Measurements from ENCODE around the gene DDX10. TPM values are rescaled to one million over a fixed set of nuclear protein-coding genes. Genes with fewer than 3 reads are reported as not detected.
"Not testable (repeated sequence)": the region's sequence is repeated elsewhere in the genome, so short reads cannot be mapped to it uniquely, and the experiment has no call there.

The DDX10 gene
- total and polyA plus RNA-seq, 9 donors = 13.1 to 34.3 (median 25.7) TPM

DNA sequence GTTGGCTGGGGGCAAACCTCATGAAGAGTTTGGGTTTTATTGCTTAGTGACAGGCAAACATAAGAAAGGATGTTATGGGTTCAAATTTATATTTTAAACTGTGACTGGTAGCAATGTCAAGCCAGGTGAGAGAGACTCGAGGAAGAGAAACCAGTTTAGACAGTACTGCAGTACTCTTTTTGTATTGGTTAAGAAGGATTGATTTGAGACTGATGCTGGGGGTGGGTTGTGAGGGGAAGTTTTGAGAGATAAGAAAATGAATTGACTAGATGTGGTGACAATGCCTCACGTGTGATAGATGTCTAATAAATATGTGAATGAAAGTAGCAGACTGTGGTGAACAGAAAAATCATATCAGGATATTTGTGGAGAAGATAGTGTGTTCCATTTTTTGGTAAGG, 142.4 kb downstream of the DDX10 start:
- H3K4me3 ChIP-seq = no peak overlapping the region
- no peak overlapping the region for H3K27ac ChIP-seq
- WGBS, 3 donors = 88 to 96% (median 90%) methylated on average over 2 of the region's 2 CpGs
- intact Hi-C loops (cut with DNase I) = no loop called here
- no peaks in the 10 kb centered on the region for H3K27me3 ChIP-seq
- H3K9me3 ChIP-seq = no peaks in the 10 kb centered on the region
- peaks cover 9% of the 10 kb centered on the region for H3K4me1 ChIP-seq (ENCODE audit: insufficient read depth)
- H3K36me3 ChIP-seq = no peaks in the 10 kb centered on the region
- TF ChIP-seq POLR2A (IDR thresholded peaks at IDR 0.05) (no peak), EP300 (IDR thresholded peaks at IDR 0.05) (no peak)
- TF ChIP-seq, protein P1, sequence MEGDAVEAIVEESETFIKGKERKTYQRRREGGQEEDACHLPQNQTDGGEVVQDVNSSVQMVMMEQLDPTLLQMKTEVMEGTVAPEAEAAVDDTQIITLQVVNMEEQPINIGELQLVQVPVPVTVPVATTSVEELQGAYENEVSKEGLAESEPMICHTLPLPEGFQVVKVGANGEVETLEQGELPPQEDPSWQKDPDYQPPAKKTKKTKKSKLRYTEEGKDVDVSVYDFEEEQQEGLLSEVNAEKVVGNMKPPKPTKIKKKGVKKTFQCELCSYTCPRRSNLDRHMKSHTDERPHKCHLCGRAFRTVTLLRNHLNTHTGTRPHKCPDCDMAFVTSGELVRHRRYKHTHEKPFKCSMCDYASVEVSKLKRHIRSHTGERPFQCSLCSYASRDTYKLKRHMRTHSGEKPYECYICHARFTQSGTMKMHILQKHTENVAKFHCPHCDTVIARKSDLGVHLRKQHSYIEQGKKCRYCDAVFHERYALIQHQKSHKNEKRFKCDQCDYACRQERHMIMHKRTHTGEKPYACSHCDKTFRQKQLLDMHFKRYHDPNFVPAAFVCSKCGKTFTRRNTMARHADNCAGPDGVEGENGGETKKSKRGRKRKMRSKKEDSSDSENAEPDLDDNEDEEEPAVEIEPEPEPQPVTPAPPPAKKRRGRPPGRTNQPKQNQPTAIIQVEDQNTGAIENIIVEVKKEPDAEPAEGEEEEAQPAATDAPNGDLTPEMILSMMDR (IDR thresholded peaks at IDR 0.05) = no peak
- no peak for DNase-seq

DNA sequence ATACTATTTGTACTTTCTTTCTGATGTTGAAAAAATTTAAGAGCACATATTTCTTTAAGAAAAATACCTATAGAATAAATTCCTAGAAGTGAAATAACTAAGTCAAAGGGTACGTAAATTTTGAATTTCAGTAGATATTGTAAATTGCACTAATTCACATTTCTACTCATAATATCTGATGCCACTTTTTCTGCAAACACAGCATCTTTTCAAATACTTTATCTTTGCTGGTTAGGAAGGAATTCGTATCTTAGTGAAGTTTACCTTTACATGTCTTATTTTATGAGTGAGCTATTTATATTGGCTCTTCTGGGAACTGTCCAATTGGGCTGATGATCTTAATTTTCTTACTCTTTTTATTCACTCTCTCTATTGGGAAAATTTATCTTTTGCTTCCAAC, 148.2 kb downstream of the DDX10 start:
- no peaks in the 10 kb centered on the region for H3K4me1 ChIP-seq (ENCODE audit: insufficient read depth)
- no peak overlapping the region for H3K4me3 ChIP-seq
- H3K27ac ChIP-seq = no peak overlapping the region
- no peaks in the 10 kb centered on the region for H3K27me3 ChIP-seq
- WGBS, 3 donors = 90 to 96% (median 91%) methylated on average over 2 of the region's 2 CpGs
- intact Hi-C loops (cut with DNase I) = no loop called here
- no peaks in the 10 kb centered on the region for H3K9me3 ChIP-seq
- no peak for DNase-seq
- TF ChIP-seq, protein P1 (IDR thresholded peaks at IDR 0.05) = no peak
- TF ChIP-seq EP300 (IDR thresholded peaks at IDR 0.05) (no peak), POLR2A (IDR thresholded peaks at IDR 0.05) (no peak)
- H3K36me3 ChIP-seq = no peaks in the 10 kb centered on the region

DNA sequence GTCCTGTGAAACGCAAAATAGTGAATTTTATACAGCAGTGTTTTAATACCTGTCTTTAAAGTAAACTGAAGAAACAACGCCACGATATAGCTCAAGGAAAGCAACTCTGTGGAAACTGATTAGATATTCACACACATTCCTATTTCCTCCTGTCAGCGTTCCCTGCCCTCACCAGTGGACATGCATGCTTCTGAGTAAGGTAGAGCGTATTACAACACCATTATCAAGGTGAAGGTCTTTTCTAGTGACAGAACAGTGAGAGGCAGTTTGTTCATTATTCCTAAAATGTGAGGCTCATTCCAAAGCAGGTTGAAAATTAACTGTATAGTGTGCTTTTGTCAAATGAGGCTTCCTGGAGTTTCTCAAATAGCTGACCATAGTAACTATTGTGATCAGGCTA, 153.1 kb downstream of the DDX10 start:
- DNase-seq = no peak
- no peaks in the 10 kb centered on the region for H3K27me3 ChIP-seq
- H3K36me3 ChIP-seq = no peaks in the 10 kb centered on the region
- H3K27ac ChIP-seq = no peak overlapping the region
- H3K4me1 ChIP-seq (ENCODE audit: insufficient read depth) = no peaks in the 10 kb centered on the region
- H3K9me3 ChIP-seq = no peaks in the 10 kb centered on the region
- H3K4me3 ChIP-seq = no peak overlapping the region
- no peak for TF ChIP-seq POLR2A (IDR thresholded peaks at IDR 0.05)
- TF ChIP-seq, protein P1 (IDR thresholded peaks at IDR 0.05) = no peak
- no peak for TF ChIP-seq EP300 (IDR thresholded peaks at IDR 0.05)
- WGBS, 3 donors = 91 to 95% (median 93%) methylated on average over 5 of the region's 5 CpGs
- intact Hi-C loops (cut with DNase I) = no loop called here

DNA sequence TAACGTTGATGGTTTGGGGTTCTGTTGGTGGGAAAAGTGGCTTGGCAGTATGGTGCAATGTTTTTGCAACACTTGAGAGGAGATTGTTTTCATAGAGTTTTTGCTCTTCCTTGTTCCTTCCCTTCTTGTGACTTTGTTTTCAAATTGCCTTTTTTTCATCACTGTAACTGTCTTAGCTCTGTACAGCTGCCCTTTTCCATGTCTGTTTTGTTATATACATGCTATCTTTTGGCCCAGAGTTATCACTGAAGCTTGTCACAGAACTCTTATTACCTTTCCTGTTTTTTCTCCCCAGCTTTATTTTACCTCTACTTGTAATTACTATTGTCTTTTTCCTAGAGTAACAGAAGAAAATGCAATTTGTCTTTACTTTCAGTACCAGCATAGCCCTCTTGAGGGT, 154.1 kb downstream of the DDX10 start:
- peaks cover 1% of the 10 kb centered on the region for H3K4me1 ChIP-seq (ENCODE audit: insufficient read depth)
- H3K27ac ChIP-seq = no peak overlapping the region
- H3K36me3 ChIP-seq = no peaks in the 10 kb centered on the region
- H3K9me3 ChIP-seq = no peaks in the 10 kb centered on the region
- TF ChIP-seq POLR2A (IDR thresholded peaks at IDR 0.05) = no peak
- 36 to 55% (median 41%) methylated on average over 1 of the region's 1 CpG for WGBS, 3 donors
- no peak overlapping the region for H3K4me3 ChIP-seq
- intact Hi-C loops (cut with DNase I) = no loop called here
- H3K27me3 ChIP-seq = no peaks in the 10 kb centered on the region
- no peak for DNase-seq

DNA sequence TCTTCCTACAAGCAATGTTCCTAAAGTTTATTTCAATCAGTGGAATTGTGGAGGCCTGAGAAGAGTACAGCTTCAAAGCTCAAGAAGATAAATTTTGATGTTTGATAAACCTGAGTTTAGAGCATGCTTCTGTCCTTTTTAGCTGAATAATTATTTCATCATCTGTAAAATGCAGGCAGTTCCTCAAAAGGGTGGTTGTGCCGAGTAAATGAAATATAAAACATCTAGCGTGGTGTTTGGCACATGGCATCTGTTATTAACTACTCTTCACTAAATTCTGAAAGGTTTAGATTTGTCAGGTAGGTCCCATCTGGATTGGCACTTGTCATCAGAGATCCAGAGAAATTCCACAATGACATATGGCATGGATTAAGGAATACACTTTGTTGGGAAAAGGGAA, 155.1 kb downstream of the DDX10 start:
- Histone ChIP-seq H3K4me3 (no peak overlapping the region), H3K27ac (no peak overlapping the region), H3K36me3 (no peaks in the 10 kb centered on the region), H3K9me3 (no peaks in the 10 kb centered on the region), H3K27me3 (no peaks in the 10 kb centered on the region), H3K4me1 (ENCODE audit: insufficient read depth) (peaks cover 3% of the 10 kb centered on the region)
- DNase-seq = no peak
- intact Hi-C loops (cut with DNase I) = no loop called here
- TF ChIP-seq, protein P1 (IDR thresholded peaks at IDR 0.05) = no peak
- TF ChIP-seq EP300 (IDR thresholded peaks at IDR 0.05) = no peak
- TF ChIP-seq POLR2A (IDR thresholded peaks at IDR 0.05) = no peak
- 93 to 94% (median 94%) methylated on average over 2 of the region's 2 CpGs for WGBS, 3 donors

DNA sequence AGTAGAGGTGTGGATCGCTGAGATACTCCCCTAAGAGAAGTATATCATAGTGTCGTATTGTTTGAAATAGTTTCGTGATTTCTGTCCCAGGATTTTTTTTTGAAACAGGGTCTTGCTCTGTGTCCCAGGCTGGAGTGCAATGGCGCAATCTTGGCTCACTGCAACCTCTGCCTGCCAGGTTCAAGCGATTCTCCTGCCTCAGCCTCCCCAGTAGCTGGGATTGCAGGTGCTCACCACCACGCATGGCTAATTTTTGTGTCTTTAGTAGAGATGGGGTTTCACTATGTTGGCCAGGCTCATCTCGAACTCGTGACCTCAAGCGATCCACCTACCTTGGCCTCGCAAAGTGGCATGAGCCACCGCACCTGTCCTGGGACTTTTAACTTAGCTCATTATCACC, 159.1 kb downstream of the DDX10 start:
- 97 to 98% (median 97%) methylated on average over 11 of the region's 11 CpGs for WGBS, 3 donors
- H3K4me1 ChIP-seq (ENCODE audit: insufficient read depth); H3K4me3 ChIP-seq; H3K27me3 ChIP-seq; H3K36me3 ChIP-seq; H3K9me3 ChIP-seq; H3K27ac ChIP-seq; intact Hi-C loops (cut with DNase I); DNase-seq: not testable (repeated sequence)

Measured in ovary (tissue), 9 donors.